ENCODE data around the gene MAGOH.
"Not testable (repeated sequence)": the region's sequence is repeated elsewhere in the genome, so short reads cannot be mapped to it uniquely, and the experiment has no call there.

MAGOH gene

DNA sequence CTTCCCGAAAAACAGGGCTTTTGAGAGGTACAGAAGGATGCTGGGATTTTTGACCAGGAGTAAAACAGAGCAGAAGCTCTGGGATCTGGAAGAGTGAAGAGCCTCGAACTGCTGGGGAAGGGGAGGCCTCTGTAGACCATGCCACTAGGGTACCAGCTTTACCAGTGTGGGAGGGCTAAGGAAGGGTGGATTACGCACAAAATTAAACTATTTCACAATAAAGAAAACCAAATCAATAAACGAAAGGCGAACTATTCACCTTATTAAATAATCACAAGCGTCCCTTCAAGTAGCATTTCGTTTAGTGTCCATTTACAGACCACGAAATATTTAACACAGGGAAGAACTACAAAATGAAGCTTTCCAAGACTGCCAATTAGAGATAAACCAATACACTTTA lies 18.6 kb downstream of the MAGOH start:
- DNase-seq, result no peak

DNA sequence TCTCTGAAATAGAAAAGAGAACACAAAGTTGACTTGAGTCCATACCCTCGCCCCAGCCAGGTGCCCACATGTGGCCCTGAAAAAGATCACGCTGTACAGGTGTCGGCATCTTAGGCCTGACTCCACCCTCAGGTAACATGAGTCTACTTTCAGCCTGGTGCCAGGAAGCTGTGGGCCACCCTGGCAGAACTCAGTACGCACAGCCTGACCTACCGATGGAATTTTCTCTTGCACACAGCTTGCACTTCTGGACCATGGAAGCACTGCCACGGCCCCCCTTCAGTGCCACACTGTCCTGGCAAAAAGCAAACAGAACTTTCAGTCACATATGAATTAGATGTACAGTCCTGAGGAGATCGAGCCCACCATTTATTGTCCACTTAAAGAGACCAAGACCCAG lies 20.1 kb downstream of the MAGOH start:
- no peak for DNase-seq

DNA sequence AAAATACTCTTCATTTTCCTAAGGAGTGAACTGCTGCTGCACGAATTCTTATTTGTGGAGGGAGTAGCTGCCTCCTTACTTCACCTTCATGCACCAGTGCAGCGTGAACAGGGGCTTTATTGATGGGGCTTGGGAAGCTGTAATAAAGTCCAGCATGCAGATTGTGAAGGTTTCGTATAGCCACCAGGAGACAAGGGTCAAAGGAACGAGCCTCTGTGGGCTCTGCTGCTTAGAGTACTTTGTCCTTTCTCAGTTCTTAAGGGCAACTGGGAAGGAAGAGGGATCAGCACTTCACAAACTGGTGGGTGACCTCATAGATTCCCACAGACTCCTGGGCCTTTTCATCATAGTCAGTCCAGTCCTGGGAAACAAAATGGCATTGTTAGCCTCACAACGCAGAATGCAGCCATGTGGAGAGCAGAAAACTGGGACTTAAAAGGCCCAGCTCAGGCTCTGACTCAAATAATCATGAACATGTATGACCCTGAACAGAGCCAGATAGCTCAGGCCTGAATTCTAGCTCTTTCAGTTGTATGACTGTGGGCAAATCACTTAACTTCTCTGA lies 23.9 kb downstream of the MAGOH start:
- DNase-seq, result no peak

DNA sequence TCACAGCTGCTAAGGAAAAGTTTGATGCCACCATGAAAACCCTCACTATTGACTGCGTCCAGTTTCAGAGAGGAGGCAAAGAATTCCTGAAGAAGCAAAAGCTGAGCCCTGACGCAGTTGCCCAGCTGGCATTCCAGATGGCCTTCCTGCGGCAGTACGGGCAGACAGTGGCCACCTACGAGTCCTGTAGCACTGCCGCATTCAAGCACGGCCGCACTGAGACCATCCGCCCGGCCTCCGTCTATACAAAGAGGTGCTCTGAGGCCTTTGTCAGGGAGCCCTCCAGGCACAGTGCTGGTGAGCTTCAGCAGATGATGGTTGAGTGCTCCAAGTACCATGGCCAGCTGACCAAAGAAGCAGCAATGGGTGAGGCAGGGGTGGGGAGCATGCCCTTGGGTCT lies 27.4 kb downstream of the MAGOH start:
- DNase-seq, result no peak

DNA sequence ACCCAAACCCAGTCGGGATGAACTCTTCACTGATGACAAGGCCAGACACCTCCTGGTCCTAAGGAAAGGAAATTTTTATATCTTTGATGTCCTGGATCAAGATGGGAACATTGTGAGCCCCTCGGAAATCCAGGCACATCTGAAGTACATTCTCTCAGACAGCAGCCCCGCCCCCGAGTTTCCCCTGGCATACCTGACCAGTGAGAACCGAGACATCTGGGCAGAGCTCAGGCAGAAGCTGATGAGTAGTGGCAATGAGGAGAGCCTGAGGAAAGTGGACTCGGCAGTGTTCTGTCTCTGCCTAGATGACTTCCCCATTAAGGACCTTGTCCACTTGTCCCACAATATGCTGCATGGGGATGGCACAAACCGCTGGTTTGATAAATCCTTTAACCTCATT lies 28.0 kb downstream of the MAGOH start:
- DNase-seq, result no peak

DNA sequence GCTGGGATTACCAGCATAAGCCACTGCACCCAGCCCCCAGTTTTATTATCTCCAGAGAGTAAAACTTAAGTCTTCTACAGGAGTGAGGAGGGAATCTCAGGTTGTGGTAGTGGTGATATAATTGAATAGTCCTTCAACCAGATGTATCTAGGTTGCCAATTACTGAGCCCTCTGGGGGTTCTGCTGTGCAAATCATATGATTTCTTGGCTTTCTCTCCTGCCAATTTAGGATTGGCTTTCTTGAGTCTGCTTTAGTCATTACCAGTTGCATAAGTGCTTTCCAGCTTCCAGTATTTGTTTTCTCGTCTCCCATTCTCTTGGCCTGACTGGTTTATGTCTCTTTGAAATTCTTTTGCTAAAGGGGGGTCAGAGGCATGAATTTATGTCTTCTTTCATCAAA lies 30.6 kb downstream of the MAGOH start:
- no peak for DNase-seq

DNA sequence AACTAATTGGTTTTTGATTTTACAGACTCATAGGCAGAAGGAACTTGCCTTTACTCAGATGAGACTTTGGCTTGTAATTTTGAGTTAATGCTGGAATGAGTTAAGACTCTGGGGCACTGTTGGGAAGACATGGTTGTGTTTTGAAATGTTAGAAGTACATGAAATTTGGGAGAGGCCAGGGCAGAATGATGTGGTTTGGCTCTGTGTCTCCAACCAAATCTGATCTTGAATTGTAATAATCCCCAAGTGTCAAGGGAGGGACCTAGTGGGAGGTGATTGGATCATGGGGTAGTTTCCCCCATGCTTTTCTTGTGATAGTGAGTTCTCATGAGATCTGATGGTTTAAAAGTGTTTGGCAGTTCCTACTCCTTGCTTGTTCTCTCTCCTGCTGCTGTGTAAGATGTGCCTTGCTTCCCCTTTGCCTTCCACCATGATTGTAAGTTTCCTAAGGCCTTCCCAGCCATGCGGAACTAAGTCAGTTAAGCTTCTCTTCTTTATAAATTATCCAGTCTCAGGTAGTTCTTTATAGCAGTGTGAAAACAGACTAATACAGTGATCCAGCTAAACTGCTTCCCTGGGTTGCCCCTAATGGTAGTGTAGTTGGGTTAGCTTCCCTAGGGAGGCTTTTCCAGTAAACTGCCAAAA lies 31.5 kb downstream of the MAGOH start:
- DNase-seq, result no peak

DNA sequence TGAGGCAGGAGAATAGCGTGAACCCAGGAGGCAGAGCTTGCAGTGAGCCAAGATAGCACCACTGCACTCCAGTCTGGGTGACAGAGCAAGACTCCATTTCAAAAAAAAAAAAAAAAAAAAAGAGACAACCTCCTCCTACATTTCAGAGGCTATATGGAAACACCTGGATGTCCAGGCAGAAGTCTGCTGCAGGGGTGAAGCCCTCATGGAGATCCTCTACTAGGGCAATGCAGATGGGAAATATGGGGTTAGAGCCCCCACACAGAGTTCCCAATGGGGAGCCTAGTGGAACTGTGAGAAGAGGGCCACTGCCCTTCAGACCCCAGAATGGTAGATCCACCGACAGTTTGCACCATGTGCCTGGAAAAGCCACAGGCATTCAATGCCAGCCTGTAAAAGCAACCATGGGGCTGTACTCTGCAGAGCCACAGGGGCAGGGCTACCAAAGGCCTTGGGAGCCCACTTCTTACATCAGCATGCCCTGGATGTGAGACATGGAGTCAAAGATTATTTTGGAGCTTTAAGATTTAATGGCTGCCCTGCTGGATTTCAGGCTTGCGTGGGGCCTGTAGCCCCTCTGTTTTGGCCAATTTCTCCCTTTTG lies 32.1 kb downstream of the MAGOH start:
- not testable (repeated sequence) for DNase-seq

DNA sequence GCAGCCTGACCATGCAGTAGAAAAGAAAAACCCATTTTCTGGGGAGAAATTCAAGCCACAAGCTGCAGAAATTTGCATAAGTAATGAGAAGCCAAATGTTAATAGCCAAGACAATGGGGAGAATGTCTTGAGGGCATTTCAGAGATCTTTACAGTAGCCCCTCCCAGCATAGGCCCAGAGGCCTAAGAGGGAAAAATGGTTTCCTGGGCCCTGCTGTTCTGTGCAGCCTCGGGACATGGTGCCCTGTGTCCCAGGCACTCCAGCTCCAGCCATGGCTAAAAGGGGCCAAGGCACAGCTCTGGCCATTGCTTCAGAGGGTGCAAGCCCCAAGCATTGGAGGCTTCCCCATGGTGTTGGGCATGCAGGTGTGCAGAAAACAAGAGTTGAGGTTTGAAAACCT lies 32.8 kb downstream of the MAGOH start:
- DNase-seq, result not testable (repeated sequence)

DNA sequence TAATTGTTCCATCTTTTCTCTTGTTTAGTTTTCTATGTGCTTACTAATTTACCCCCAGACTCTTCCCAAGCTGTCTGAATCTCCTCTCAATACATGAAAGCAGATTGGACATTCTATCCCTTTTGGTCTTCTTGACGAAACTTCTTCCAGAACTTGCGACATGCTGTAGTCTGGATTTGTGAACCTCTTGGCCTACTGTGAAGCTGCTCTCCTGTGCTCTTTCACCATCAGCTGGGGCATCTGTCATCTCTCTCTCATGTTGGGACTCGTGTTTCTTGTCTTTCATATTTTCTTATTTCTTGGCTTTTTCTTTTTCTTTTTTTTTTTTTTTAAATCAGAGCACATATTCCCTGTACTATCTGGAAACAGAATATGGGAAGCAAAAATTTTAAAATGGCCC lies 34.9 kb downstream of the MAGOH start:
- no peak for DNase-seq

DNA sequence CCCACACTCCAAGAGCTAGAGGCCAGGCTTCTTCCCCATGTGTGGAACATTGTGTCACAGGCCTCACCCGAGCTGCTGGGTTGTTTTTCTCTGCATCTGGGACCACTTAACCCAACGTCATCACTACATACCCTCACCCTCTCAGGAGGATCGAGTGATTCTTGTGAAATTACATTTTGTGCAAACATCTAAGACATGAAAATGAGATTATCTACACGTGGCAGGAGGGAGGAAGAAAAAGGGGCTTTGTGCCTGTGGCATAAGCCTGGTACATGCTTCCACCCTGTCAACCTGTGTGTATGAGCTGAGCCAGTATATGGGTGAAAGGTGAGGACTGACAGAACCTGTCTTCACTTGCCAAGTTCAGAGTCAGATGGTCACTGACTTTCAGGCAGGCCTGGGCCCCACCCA lies 40.1 kb downstream of the MAGOH start:
- DNase-seq, result no peak

DNA sequence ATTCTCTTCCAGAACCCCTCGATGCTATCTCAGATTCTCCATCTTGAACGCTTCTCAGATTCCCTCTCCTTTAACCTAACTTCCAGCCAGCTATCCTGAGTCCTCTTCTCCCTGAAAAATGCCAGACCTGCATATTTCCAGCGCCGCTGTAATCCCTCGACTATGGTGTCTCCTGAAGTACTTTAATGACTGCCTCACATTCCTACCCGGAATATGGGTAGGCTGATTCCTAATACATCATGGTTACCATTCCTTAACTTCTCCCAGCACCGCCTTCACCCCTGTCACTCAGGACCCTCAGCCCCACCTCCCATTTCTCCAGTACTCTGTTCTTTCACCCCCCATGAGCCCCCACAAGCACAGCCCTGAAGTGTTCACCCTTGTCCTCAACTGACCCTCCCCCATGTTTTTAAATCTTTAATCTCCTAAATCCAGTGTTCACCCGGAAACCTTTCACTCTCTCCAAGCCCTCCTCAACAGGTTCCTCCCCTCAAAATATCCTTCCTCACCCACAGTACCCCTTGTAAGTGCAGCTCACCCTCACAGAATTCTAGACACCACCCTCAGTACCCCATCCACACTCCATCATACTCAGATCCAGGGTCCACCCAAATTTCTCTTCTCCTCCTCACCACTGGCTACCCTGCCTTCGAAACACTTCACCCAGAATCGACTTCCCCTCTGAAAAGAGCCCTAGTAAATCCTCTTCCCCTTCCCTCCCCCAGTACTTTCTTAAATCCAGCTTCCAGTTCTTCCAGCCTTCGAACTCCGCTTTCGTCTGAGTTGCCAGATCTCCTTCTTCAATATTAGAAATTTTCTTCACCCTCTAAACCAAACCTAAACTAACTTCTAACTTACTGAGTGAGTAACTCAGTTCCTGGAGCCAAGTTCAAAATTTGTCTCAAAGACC lies 40.8 kb downstream of the MAGOH start:
- DNase-seq, result no peak

DNA sequence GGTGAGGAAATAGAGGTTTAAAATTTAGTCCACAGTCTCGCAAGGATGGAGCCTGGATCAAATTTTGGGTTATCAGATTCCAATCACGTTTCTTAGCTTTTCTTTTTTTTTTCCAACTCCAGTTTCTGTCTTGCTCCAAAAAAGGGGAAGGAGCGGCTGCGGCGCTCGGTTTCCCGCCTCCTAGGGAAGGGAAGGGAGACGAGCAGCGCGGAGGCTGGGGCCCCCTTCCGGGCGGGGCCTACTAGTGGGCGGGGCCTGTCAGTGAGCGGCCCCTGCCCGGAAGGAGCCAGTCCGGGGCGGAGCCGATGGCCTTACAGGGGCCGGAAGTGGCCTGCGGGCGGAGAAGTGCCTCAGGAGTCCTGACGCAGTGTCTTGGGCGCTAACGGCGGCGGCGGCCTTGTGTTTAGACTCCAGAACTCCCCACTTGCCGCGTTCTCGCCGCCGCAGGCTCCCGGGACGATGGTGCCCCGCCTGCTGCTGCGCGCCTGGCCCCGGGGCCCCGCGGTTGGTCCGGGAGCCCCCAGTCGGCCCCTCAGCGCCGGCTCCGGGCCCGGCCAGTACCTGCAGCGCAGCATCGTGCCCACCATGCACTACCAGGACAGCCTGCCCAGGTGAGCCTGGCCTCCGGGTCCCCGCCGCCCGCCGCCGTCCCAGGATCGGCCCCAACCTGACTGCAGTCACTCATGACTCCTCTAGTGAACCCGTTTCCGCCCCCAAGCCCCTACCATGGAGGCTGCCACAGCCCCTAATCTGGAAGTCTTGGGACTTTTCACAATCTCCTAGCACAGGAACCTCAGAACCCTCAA lies 41.6 kb downstream of the MAGOH start, which contains the start of gene CPT2:
Gene CPT2, plus strand, starts transcription at position 340 of the 806 bp plus-strand sequence. Its CDS starts 120 bp downstream, at position 460.
- no peak for DNase-seq

DNA sequence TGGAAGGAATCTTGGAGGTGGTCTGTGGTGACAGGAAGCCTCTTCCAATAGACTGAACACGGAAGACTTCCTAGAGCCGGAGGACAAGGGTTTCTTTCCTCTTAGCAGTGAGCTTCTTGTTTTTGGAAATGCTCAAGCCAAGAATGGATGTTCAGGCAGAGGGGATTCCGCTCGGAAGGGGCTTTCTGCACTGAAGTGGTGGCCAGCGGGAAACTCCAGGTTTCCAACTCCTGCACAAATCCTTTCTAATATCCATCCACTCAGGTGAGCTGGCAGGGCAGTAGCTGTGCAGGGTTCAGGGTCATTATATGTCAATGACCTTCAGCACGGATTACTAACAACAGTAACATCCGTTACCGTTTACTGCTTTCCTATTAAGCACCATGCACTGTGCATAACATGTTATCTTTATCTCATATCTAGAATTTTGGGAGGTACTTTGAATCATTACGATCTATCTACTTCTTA lies 42.3 kb downstream of the MAGOH start:
- DNase-seq, result no peak

DNA sequence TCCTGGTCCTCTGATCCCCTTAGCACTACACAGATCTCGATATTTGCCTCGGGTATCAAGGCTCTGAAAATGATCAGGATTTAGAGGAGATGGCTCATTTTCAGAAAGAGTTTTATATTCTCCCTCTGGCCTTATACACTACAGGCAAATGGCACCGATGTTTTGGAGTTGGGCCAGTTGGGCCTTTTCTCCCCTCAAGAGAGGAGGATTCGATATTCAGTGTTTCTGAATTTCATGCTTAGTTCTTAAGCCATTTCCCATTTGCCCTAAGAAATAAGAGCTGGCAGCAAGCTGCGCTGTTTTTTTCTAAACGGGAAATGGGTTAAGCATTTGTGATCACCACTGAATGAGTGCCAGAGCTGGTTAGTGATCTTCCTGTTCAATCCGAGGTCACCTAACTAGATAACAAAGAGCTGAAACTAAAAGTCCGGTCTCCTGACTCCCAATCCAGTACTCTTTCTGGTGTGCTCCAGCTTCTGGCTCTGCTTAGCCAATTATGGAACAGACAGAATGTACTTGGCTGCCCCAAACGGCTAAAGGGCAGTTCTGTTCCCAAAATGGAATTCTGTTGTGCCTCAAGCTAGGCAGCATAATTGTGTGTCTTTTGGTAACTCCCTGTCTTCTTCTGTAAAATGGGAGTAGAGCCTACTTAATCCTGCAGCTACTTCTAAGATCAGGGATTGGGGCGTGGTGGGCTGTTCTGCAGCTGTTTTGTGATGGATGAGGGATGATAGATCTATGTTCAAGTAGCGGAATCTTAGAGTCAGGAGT lies 42.9 kb downstream of the MAGOH start:
- no peak for DNase-seq

DNA sequence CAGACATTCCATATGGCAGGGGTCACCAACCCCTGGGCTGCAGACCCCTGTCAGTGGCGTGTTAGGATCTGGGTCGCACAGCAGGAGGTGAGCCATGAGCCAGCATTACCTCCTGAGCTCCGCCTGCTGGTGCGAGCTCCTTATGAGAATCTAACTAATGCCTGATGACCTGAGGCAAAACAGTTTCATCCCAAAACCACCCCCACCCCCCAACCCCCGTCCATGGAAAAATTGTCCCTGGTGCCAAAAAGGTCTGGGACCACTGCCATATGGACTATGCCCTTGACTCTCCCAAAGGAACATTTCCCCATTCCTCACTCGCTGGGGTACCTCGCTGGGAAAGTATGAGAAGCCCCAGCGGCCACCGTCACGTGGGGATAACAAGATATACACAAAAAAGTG lies 48.1 kb downstream of the MAGOH start:
- no peak for DNase-seq

DNA sequence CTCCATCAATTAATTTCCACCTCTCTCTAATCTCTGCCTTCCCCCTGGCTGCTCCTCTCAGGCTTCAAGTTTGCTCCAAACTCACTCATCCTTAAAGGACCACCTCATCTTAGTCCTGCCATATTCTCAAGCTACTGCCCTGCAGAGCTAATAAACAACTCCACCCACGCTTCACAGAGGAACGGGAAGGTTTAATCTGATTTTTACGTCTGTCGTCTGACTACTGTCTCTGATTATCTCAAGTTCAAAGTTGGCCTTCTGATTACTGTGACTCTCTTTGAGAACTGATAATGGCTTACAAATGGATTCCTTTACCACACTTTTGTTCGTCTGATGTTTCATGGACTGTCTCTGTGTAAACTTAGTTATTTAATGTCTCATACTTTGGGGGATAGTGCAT lies 49.3 kb downstream of the MAGOH start:
- no peak for DNase-seq

DNA sequence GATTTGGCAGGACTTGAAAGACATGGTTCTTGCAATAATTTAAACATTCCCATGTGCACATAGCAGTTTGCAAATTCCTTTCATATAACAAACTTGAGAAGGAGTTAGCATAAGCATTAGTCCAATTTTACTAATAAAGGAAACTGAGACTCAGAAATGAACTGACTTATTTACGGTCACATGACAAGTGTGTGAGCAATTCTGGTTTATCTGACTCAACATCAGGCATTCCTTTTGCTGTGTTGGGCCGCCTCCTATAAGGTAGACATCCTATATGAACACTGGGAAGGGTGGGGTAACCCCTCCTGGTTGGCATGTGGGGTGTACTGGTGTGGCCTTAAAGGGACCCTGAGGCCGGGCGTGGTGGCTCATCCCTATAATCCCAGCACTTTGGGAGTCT lies 50.2 kb downstream of the MAGOH start:
- no peak for DNase-seq

DNA sequence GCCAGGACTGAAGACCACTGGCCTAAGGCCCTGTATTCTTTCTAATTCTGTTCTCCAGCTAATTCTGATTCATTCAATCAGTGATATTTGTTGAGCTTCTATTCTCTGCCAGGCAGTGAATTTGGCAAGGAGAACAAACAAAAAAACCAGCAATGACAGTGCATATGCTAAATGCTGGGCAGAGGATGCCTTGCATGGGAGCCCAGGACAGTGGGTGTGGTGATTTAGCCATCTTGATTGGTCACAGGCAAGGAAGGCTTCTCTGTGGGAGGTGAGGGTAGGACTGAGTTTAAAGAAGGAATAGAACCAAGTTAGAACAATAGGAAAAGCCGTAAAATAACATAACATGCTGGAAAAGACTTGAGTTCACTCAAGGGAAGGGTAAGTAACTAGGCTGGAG lies 50.9 kb downstream of the MAGOH start:
- no peak for DNase-seq

DNA sequence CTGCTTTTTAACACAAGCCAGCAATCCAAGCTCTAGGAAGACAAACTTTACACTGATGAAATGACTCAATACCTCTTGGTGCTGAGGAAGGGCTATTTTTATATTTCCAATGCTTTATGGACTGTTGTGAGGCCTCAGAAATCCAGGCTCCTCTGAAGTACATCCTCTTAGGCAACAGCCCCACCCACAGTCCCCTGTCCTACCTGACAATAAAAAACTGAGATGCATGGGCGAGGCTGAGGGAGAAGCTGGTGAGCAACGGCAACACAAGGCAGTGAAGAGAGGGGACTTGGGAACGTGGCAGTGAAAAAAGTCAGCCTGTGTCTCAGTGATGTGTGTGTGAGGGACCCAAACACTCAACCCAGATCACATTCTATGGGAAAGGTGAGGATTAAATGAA lies 51.8 kb downstream of the MAGOH start:
- no peak for DNase-seq

DNA sequence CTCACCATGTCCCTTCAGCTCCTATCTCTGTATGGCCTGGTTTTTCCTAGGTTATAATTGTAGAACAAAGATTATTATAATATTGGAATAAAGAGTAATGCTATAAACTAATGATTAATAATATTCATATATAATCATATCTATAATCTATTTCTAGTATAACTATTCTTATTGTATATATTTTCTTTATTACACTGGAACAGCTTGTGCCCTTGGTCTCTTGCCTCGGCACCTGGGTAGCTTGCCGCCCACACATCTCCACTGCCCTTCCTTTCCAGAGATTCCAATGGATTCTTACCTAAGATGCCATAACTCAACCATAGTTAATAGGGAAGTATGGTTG lies 52.4 kb downstream of the MAGOH start:
- DNase-seq, result not testable (repeated sequence)

Data from cortex of kidney (tissue), 1 donor.